Skeletal muscle satellite cell (primary cell): Measurements from ENCODE around the gene BAIAP2L2.

Source experiments
- H3K27me3 ChIP-seq: 2 replicates; pipeline ENCODE4 v1.7.0; 2013; ENCODE audit warnings: low read length; ENCODE audit not compliant: control insufficient read depth, insufficient read depth
- H3K36me3 ChIP-seq: 2 replicates; pipeline ENCODE4 v1.7.0; 2013; ENCODE audit warnings: mild to moderate bottlenecking, control low read depth, low read length; ENCODE audit not compliant: insufficient read depth
- H3K4me1 ChIP-seq: 2 replicates; pipeline ENCODE4 v1.7.0; 2013; ENCODE audit warnings: low read length; ENCODE audit not compliant: control insufficient read depth, insufficient read depth
- H3K4me2 ChIP-seq: 2 replicates; pipeline ENCODE4 v1.7.0; 2013; ENCODE audit warnings: mild to moderate bottlenecking, low read length
- H3K4me3 ChIP-seq: 2 replicates; pipeline ENCODE4 v1.7.0; 2013; ENCODE audit warnings: low read length
- H3K9ac ChIP-seq: 2 replicates; pipeline ENCODE4 v1.7.0; 2013; ENCODE audit warnings: mild to moderate bottlenecking, low read depth, low read length, moderate library complexity
- H3K9me3 ChIP-seq: replicated peaks from 2 replicates; pipeline ENCODE4 v1.7.0; 2013; ENCODE audit warnings: mild to moderate bottlenecking, control low read depth, low read length

Gene BAIAP2L2

GRCh38 chr22:38138961-38139360 lies 28.5 kb upstream of the BAIAP2L2 start:
- Histone ChIP-seq H3K9me3 (no peaks in the 10 kb centered on the region), H3K9ac (no peak overlapping the region), H3K4me1 (peaks cover 15% of the 10 kb centered on the region), H3K36me3 (no peaks in the 10 kb centered on the region), H3K27me3 (no peaks in the 10 kb centered on the region), H3K4me3 (no peak overlapping the region), H3K4me2 (no peak overlapping the region)

- Histone ChIP-seq H3K4me2 (no peak overlapping the region), H3K4me1 (peaks cover 15% of the 10 kb centered on the region), H3K36me3 (no peaks in the 10 kb centered on the region), H3K9ac (no peak overlapping the region), H3K27me3 (no peaks in the 10 kb centered on the region), H3K9me3 (no peaks in the 10 kb centered on the region), H3K4me3 (no peak overlapping the region)
These were observed 27.6 kb upstream of the BAIAP2L2 start for GRCh38 chr22:38137876-38138687.

GRCh38 chr22:38136607-38137006 lies 26.1 kb upstream of the BAIAP2L2 start:
- no peaks in the 10 kb centered on the region for H3K9me3 ChIP-seq
- no peaks in the 10 kb centered on the region for H3K36me3 ChIP-seq
- H3K4me1 ChIP-seq, result peaks cover 15% of the 10 kb centered on the region

GRCh38 chr22:38135133-38135706 lies 24.7 kb upstream of the BAIAP2L2 start:
- H3K4me2 ChIP-seq, result peak overlapping the region; percentile 8
- no peak overlapping the region for H3K4me3 ChIP-seq
- no peaks in the 10 kb centered on the region for H3K36me3 ChIP-seq
- peaks cover 15% of the 10 kb centered on the region for H3K4me1 ChIP-seq
- H3K27me3 ChIP-seq, result no peaks in the 10 kb centered on the region
- H3K9me3 ChIP-seq, result no peaks in the 10 kb centered on the region
- no peak overlapping the region for H3K9ac ChIP-seq

More at GRCh38 chr22:38136607-38137006, 26.1 kb upstream of the BAIAP2L2 start:
- Histone ChIP-seq H3K9ac (no peak overlapping the region), H3K27me3 (no peaks in the 10 kb centered on the region), H3K4me2 (no peak overlapping the region), H3K4me3 (no peak overlapping the region)

GRCh38 chr22:38133331-38133730 lies 22.8 kb upstream of the BAIAP2L2 start:
- Histone ChIP-seq H3K9ac (no peak overlapping the region), H3K4me1 (peaks cover 15% of the 10 kb centered on the region), H3K4me2 (no peak overlapping the region), H3K27me3 (no peaks in the 10 kb centered on the region), H3K36me3 (no peaks in the 10 kb centered on the region), H3K9me3 (no peaks in the 10 kb centered on the region), H3K4me3 (no peak overlapping the region)

- no peak overlapping the region for H3K9ac ChIP-seq
- no peak overlapping the region for H3K4me2 ChIP-seq
- H3K36me3 ChIP-seq, result no peaks in the 10 kb centered on the region
- peaks cover 15% of the 10 kb centered on the region for H3K4me1 ChIP-seq
- no peaks in the 10 kb centered on the region for H3K27me3 ChIP-seq
- H3K9me3 ChIP-seq, result no peaks in the 10 kb centered on the region
- no peak overlapping the region for H3K4me3 ChIP-seq
These were observed 22.3 kb upstream of the BAIAP2L2 start for GRCh38 chr22:38132794-38133193.

- H3K9me3 ChIP-seq, result no peaks in the 10 kb centered on the region
- no peak overlapping the region for H3K9ac ChIP-seq
- H3K4me1 ChIP-seq, result peaks cover 15% of the 10 kb centered on the region
- no peak overlapping the region for H3K4me2 ChIP-seq
- H3K36me3 ChIP-seq, result no peaks in the 10 kb centered on the region
- no peak overlapping the region for H3K4me3 ChIP-seq
- no peaks in the 10 kb centered on the region for H3K27me3 ChIP-seq
These were observed 21.7 kb upstream of the BAIAP2L2 start for GRCh38 chr22:38132136-38132535.

- Histone ChIP-seq H3K27me3 (no peaks in the 10 kb centered on the region), H3K4me3 (no peak overlapping the region), H3K4me2 (no peak overlapping the region), H3K9me3 (no peaks in the 10 kb centered on the region), H3K36me3 (no peaks in the 10 kb centered on the region), H3K4me1 (peaks cover 15% of the 10 kb centered on the region), H3K9ac (no peak overlapping the region)
These were observed 20.9 kb upstream of the BAIAP2L2 start for GRCh38 chr22:38131399-38131798.

GRCh38 chr22:38129856-38130255 lies 19.4 kb upstream of the BAIAP2L2 start:
- H3K4me3 ChIP-seq, result no peak overlapping the region
- H3K9ac ChIP-seq, result no peak overlapping the region
- no peaks in the 10 kb centered on the region for H3K9me3 ChIP-seq
- peaks cover 4% of the 10 kb centered on the region for H3K4me1 ChIP-seq
- no peak overlapping the region for H3K4me2 ChIP-seq
- no peaks in the 10 kb centered on the region for H3K36me3 ChIP-seq
- H3K27me3 ChIP-seq, result no peaks in the 10 kb centered on the region

GRCh38 chr22:38129021-38129420 lies 18.5 kb upstream of the BAIAP2L2 start:
- Histone ChIP-seq H3K4me1 (no peaks in the 10 kb centered on the region), H3K4me2 (no peak overlapping the region), H3K9ac (no peak overlapping the region), H3K4me3 (no peak overlapping the region), H3K27me3 (no peaks in the 10 kb centered on the region), H3K36me3 (no peaks in the 10 kb centered on the region), H3K9me3 (no peaks in the 10 kb centered on the region)

GRCh38 chr22:38127869-38128268 lies 17.4 kb upstream of the BAIAP2L2 start:
- Histone ChIP-seq H3K9ac (no peak overlapping the region), H3K4me3 (no peak overlapping the region), H3K27me3 (no peaks in the 10 kb centered on the region), H3K9me3 (no peaks in the 10 kb centered on the region), H3K36me3 (no peaks in the 10 kb centered on the region), H3K4me2 (no peak overlapping the region), H3K4me1 (no peaks in the 10 kb centered on the region)
